Mucosa of descending colon (tissue), 3 donors: ENCODE measurements around the gene CAPN8. TPM values are rescaled to one million over a fixed set of nuclear protein-coding genes. Genes with fewer than 3 reads are reported as not detected.

Experiments
- ATAC-seq: fragments of 200-7000 bp; cut with Tn5 transposase; one replicate; pipeline ENCODE4 v1.9.1; 2020; ENCODE audit warnings: mild to moderate bottlenecking, moderate library complexity
- DNase-seq, 3 donors: peaks; one replicate each; pipeline ENCODE4 v3.0.0-alpha.2; 2020
- H3K36me3 ChIP-seq: fragments of 200-600 bp; one replicate; pipeline ENCODE4 v1.8.0; 2021; ENCODE audit warnings: low read depth, mild to moderate bottlenecking
- H3K4me1 ChIP-seq: fragments of 200-600 bp; one replicate; pipeline ENCODE4 v1.8.0; 2021; ENCODE audit warnings: low read depth, mild to moderate bottlenecking
- H3K4me3 ChIP-seq: fragments of 200-600 bp; one replicate; pipeline ENCODE4 v1.8.0; 2021; ENCODE audit warnings: mild to moderate bottlenecking
- H3K9me3 ChIP-seq: fragments of 200-600 bp; one replicate; pipeline ENCODE4 v1.8.0; 2021; ENCODE audit warnings: mild to moderate bottlenecking
- CTCF ChIP-seq: fragments of 200-600 bp; IDR thresholded peaks from one replicate; pipeline ENCODE4 v1.8.0; 2022; ENCODE audit warnings: antibody characterized with exemption, mild to moderate bottlenecking
- intact Hi-C, 2 donors: fragments of 100-400 bp; cut with DNase I in 1 of 2; cut with micrococcal nuclease in 1 of 2; formaldehyde crosslinking; loops; one replicate each; pipeline versions ENCODE4 v1.11.0 to v1.11.1; 2022; cut with DNase I, micrococcal nuclease
- total RNA-seq, 3 donors: library from RNA; stranded (reverse); fragmentation: NEBNext Ultra II Directional in 2 of 3; extraction: Animal tissue kit (Norgen Biotek cat#: 25700) in 2 of 3; gene quantifications; one replicate each; pipeline versions ENCODE4 v1.2.1 to v1.2.4, GENCODE V29; 2021 to 2023
- donor health status: DM: no; HTN: no; CAD: no; lungs with moderate emphysema.
- donor health status: DM: no; HTN: no; CAD: no.
- donor health status: DM: no; HTN: yes; CAD: no.

CAPN8 gene
- total RNA-seq, 3 donors from 2014 or later = 31.1 to 88.6 (median 59.0) TPM

GRCh38 chr1:223712194-223712849 is 46.8 kb upstream of the CAPN8 start, which contains the start of gene CAPN2:
TSS of gene CAPN2 (plus strand) at chr1:223712539. CDS start at chr1:223712641, 102 bp downstream.
- DNase-seq (peak; percentile 81 to 90 (median 90)), ATAC-seq (peak; percentile 85)
- Histone ChIP-seq H3K36me3 (no peaks in the 10 kb centered on the region), H3K4me3 (peak within 1 kb of the TSS; percentile 84), H3K9me3 (no peaks in the 10 kb centered on the region), H3K4me1 (peaks cover 53% of the 10 kb centered on the region)
- TF ChIP-seq CTCF = peak; percentile 78
- intact Hi-C loops = no loop called here

- DNase-seq (no peak), ATAC-seq (peak; percentile 1)
- H3K36me3 ChIP-seq = no peaks in the 10 kb centered on the region
- intact Hi-C loops = no loop called here
- no peak overlapping the region for H3K4me3 ChIP-seq
- no peaks in the 10 kb centered on the region for H3K9me3 ChIP-seq
- no peak for TF ChIP-seq CTCF
- peaks cover 53% of the 10 kb centered on the region for H3K4me1 ChIP-seq
These were observed 46.3 kb upstream of the CAPN8 start for GRCh38 chr1:223711747-223712193.

- Histone ChIP-seq H3K9me3 (no peaks in the 10 kb centered on the region), H3K4me1 (peaks cover 50% of the 10 kb centered on the region), H3K4me3 (no peak overlapping the region), H3K36me3 (no peaks in the 10 kb centered on the region)
- ATAC-seq (no peak), DNase-seq (peak in 1 of 3 donors; percentile 56)
- intact Hi-C loops = no loop called here
- TF ChIP-seq CTCF = no peak
These were observed 45.7 kb upstream of the CAPN8 start for GRCh38 chr1:223711173-223711572.

- no peak for TF ChIP-seq CTCF
- no peak overlapping the region for H3K4me3 ChIP-seq
- H3K9me3 ChIP-seq = no peaks in the 10 kb centered on the region
- intact Hi-C loops = no loop called here
- no peak for ATAC-seq
- H3K4me1 ChIP-seq = peaks cover 44% of the 10 kb centered on the region
- no peak for DNase-seq
- no peaks in the 10 kb centered on the region for H3K36me3 ChIP-seq
These were observed 45.0 kb upstream of the CAPN8 start for GRCh38 chr1:223710179-223711133.

- peaks cover 36% of the 10 kb centered on the region for H3K4me1 ChIP-seq
- no peak for ATAC-seq
- DNase-seq = no peak
- no peak overlapping the region for H3K4me3 ChIP-seq
- no peaks in the 10 kb centered on the region for H3K9me3 ChIP-seq
- no peaks in the 10 kb centered on the region for H3K36me3 ChIP-seq
- TF ChIP-seq CTCF = no peak
- intact Hi-C loops = loop anchor here in 1 of 2 donors (10.0 kb wide), 1 partner anchor 45 kb away; no protein-coding TSS in a partner anchor
These were observed 44.1 kb upstream of the CAPN8 start for GRCh38 chr1:223709598-223709997.
